ENCODE results near the gene DEGS2. TPM values are rescaled to one million over a fixed set of nuclear protein-coding genes. Genes with fewer than 3 reads are reported as not detected.

The DEGS2 gene
- total RNA-seq, 1 donor from 2014 or later, result 0.53 TPM

DNA sequence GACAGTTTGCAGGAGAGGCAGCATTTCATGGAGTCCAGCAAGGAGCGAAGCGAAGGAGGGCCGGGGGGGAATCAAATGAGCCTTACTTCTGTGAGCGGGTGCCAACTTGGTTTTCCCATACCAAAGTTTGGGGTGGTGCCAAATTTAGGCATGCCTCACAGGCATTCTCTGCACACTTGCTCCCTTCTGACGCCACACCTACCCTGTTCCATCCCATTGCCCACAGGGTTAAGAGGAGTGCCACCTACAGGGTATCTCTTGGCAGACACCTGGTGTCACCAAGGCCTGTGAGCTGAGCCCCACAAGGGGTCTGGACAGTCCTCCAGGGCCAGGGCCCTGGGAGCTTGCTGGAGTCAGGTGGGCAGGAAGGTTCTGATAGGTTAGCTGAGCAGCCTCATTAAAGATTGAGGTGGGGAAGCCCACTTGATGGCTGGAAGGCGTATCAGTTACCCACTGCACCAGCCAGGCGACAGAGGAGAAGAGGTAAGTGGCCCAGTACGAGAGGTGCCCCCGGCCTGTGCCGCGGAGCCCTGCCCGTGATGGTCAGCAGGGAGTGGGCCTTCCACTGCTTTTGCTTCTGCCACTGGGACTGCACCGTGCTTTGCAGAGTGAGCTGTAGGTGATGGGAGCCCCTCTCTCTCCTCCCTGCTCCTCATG lies 45.2 kb downstream of the DEGS2 start:
- DNase-seq (ENCODE audit: low read depth), result no peak
- Histone ChIP-seq H3K4me3 (ENCODE audit: low read depth, low read length) (no peak overlapping the region), H3K36me3 (ENCODE audit: control insufficient read depth, insufficient read depth, low read length) (peaks cover 2% of the 10 kb centered on the region), H3K27me3 (ENCODE audit: control insufficient read depth, insufficient read depth, low read length) (no peaks in the 10 kb centered on the region)
- FAIRE-seq, result no peak
- TF ChIP-seq, protein P1, sequence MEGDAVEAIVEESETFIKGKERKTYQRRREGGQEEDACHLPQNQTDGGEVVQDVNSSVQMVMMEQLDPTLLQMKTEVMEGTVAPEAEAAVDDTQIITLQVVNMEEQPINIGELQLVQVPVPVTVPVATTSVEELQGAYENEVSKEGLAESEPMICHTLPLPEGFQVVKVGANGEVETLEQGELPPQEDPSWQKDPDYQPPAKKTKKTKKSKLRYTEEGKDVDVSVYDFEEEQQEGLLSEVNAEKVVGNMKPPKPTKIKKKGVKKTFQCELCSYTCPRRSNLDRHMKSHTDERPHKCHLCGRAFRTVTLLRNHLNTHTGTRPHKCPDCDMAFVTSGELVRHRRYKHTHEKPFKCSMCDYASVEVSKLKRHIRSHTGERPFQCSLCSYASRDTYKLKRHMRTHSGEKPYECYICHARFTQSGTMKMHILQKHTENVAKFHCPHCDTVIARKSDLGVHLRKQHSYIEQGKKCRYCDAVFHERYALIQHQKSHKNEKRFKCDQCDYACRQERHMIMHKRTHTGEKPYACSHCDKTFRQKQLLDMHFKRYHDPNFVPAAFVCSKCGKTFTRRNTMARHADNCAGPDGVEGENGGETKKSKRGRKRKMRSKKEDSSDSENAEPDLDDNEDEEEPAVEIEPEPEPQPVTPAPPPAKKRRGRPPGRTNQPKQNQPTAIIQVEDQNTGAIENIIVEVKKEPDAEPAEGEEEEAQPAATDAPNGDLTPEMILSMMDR (IDR thresholded peaks at IDR 0.05; ENCODE audit: insufficient read depth, low read length, severe bottlenecking), result no peak

DNA sequence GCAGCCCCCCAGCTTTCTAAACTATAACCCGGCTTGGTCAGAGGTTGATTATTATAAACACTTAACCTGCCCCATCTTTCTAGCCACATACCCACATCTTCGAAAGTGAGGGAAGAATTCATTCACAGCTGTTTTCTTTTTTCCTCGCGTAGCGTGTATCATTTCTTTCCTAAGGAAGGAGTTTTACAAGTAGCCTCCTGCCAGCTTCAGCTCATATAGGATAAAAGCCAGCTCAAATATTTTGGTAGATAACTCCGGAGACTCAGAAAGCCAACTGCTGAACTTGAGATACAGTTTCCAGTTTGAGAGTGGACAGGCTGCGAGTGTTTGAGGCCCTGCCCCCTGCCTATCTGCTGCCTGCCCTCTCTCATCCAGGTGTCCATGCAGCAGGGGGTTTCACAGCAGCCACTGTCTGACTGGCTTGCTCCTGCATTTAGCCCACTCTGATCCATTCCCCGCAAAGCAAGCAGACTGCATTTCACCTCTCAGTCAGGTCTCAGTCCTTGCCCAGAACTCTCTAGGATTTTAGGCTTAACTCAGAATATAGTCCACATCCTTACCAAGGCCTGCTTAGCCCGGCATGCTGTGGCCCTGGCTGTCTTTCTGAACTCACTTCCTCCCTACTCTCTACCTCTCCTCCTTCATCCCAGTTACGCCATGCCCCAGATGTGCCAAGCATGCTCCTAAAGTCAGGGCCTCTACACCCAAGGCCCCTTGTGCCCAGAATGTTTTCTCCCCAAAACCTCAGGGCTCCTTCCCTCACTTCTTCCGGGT lies 47.3 kb downstream of the DEGS2 start:
- FAIRE-seq, result no peak
- Histone ChIP-seq H3K4me3 (ENCODE audit: low read depth, low read length) (no peak overlapping the region), H3K36me3 (ENCODE audit: control insufficient read depth, insufficient read depth, low read length) (peaks cover 2% of the 10 kb centered on the region), H3K27me3 (ENCODE audit: control insufficient read depth, insufficient read depth, low read length) (no peaks in the 10 kb centered on the region)
- no peak for DNase-seq (ENCODE audit: low read depth)
- TF ChIP-seq, protein P1 (IDR thresholded peaks at IDR 0.05; ENCODE audit: insufficient read depth, low read length, severe bottlenecking), result no peak

DNA sequence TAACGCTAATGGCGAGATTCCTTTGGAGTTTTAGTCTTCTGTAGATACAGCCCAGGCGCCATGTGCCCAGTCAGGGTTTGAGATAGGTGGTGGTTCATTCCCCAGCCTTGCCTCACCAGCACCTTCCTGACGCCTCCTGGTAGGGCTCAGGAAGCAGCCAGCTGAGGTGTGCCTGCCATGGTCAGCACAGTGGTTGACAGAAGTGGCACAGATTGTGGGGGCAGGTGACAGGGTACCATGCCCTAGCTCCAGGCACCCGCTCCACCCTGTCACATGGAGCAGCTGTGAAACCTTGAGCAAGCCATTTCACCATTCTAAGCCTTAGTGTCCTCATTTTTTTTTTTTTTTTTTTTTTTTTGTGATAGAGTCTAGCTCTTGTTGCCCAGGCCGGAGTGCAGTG lies 48.6 kb downstream of the DEGS2 start:
- no peaks in the 10 kb centered on the region for H3K27me3 ChIP-seq (ENCODE audit: control insufficient read depth, insufficient read depth, low read length)
- H3K36me3 ChIP-seq (ENCODE audit: control insufficient read depth, insufficient read depth, low read length), result peaks cover 2% of the 10 kb centered on the region
- H3K4me3 ChIP-seq (ENCODE audit: low read depth, low read length), result no peak overlapping the region
- FAIRE-seq (no peak), DNase-seq (ENCODE audit: low read depth) (no peak)
- TF ChIP-seq, protein P1 (IDR thresholded peaks at IDR 0.05; ENCODE audit: insufficient read depth, low read length, severe bottlenecking), result no peak

DNA sequence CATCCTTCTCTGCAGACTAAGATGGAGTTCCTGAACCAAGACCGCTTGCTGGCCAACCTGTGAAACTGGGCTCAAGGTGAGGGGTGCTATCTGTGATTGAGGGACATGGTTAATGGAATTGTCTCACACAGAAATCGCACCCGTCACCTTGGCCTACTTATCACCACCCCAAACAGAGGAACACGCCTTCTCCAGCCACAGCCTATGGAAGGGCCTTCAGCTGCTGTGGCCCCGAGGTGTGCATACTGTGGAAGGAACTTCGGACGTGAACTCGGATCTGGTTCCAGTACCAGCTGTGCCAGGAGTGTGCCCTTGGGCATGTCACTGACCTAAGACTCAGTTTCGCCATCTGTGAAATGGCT lies 49.9 kb downstream of the DEGS2 start:
- FAIRE-seq (no peak), DNase-seq (ENCODE audit: low read depth) (no peak)
- Histone ChIP-seq H3K36me3 (ENCODE audit: control insufficient read depth, insufficient read depth, low read length) (peaks cover 2% of the 10 kb centered on the region), H3K4me3 (ENCODE audit: low read depth, low read length) (no peak overlapping the region), H3K27me3 (ENCODE audit: control insufficient read depth, insufficient read depth, low read length) (no peaks in the 10 kb centered on the region)
- TF ChIP-seq, protein P1 (IDR thresholded peaks at IDR 0.05; ENCODE audit: insufficient read depth, low read length, severe bottlenecking), result no peak

DNA sequence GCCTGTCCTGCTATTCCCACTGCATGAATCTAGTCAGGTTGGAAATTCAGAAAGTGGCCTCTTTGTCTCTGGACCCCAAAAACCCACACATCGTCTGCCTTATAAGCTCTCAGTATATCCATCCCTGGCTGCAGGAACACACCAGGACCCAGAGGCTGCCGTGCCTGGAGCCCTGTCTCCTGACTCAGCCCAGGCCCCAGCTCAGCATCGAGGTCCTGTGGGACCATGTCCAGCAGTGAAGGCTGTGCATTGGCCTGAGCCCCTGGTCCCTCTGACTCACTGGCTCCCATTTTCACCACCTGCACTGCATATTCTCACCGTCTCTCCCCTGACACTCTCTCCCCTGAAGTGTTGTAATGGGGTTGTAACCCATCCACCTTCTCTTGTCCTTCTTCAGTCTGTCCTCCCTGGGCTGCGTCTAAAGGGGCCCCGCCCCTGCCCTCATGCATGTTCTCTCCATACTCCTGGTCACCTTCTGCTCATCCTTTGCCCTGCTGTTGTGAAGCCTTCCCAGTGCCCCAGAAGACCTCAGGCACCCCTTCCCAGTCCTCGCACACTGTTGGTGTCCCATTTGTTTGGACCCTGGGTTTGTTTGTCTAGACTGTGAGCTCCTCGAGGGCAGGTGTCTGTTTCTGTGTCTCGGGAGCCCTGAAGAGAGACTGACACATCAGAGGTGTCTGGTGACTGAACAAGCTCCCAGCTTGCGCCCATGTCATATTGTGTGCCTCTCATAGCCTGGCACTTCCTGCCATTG lies 50.4 kb downstream of the DEGS2 start:
- DNase-seq (ENCODE audit: low read depth), result no peak
- FAIRE-seq, result no peak
- Histone ChIP-seq H3K27me3 (ENCODE audit: control insufficient read depth, insufficient read depth, low read length) (no peaks in the 10 kb centered on the region), H3K4me3 (ENCODE audit: low read depth, low read length) (no peak overlapping the region), H3K36me3 (ENCODE audit: control insufficient read depth, insufficient read depth, low read length) (peaks cover 2% of the 10 kb centered on the region)
- TF ChIP-seq, protein P1 (IDR thresholded peaks at IDR 0.05; ENCODE audit: insufficient read depth, low read length, severe bottlenecking), result no peak

Measured in bronchial epithelial cell (primary cell).